DND-41 (cell line): ENCODE measurements around the gene DIPK1C.

Experiments used
- CTCF ChIP-seq: IDR thresholded peaks from 2 replicates; pipeline ENCODE4 v1.5.1; 2012; ENCODE audit warnings: borderline replicate concordance, low read length, moderate library complexity, mild to moderate bottlenecking; ENCODE audit not compliant: poor library complexity, severe bottlenecking; ENCODE audit errors: extremely low read depth
- EZH2 ChIP-seq: IDR thresholded peaks from 3 replicates; pipeline ENCODE4 v1.6.1; 2012; ENCODE audit warnings: borderline replicate concordance, low read depth, mild to moderate bottlenecking, moderate library complexity, low read length, inconsistent platforms; ENCODE audit not compliant: severe bottlenecking

GRCh38 chr18:74445585-74445984 lies 11.5 kb downstream of the DIPK1C start:
- TF ChIP-seq CTCF (no peak), EZH2 (no peak)
